ENCODE results near the gene TMEM125.

DNA sequence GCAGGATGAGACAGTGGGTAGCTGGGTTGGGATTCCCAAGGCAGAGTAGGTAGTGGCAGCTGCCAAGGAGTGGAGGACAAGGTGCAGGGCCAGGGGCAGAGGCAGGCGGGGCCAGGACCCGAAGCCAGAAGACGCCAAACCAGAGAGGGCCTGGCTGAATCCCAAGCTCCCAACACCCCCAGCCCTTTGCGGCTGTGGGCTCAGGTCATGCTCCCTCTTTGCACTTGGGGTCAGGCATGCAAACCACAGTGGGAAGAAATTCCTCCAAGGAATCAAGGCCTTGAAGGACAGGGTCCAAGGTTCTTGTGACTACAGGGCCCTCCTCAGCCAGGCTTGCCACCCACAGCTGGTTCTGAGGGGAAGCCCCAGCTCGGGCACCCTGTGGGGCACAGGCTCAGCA, 9.4 kb downstream of the TMEM125 start:
- TF ChIP-seq CTCF (IDR thresholded peaks at IDR 0.05; ENCODE audit: low read depth, low read length, poor library complexity, severe bottlenecking) (no peak), EZH2phosphoT487 (IDR thresholded peaks at IDR 0.05; ENCODE audit: borderline replicate concordance, low read length) (no peak)
